ENCODE data around the gene LINC00632.

DNA sequence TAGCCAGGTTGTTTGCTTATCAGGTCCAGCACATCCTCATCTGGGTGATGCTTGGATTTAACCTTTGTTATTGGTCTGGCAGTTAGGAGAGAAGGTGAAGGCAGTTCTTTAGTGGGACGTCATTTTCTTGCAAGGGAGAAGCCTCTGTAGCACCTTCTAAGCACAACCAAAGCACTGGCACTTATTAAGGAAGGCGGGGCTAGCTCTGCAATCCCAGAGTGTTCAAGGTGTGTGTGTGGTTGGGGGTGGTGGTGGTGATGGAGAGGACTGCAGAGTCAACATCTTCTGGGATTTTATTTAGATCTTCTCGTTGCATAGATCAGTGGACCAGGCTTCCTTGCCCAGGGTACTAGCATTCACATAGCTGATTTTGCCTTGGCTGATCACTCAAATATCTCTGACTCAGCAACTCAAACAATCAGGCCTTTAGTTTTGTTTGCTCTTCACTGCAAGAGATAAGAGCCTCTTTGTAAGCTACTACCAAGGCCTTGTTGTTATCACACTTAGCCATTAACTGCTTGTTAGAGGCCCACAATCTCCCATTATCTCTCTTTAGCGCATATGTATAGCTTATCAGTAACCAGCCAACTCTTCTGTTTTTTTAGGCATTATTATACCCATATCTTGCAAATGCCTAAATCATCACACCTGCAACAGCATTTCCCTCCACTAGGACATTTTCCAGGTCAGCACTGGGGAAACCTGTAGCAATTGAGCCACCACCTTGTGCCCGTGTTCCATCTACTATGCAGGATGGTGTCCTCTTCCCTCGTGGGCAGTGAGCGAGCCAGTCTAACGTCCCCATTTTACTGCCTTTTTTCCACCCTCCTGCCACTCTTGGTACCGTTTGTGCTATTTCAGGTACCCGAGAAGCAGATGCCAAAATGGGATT, 36.5 kb upstream of the LINC00632 start:
- TF ChIP-seq, protein P1, sequence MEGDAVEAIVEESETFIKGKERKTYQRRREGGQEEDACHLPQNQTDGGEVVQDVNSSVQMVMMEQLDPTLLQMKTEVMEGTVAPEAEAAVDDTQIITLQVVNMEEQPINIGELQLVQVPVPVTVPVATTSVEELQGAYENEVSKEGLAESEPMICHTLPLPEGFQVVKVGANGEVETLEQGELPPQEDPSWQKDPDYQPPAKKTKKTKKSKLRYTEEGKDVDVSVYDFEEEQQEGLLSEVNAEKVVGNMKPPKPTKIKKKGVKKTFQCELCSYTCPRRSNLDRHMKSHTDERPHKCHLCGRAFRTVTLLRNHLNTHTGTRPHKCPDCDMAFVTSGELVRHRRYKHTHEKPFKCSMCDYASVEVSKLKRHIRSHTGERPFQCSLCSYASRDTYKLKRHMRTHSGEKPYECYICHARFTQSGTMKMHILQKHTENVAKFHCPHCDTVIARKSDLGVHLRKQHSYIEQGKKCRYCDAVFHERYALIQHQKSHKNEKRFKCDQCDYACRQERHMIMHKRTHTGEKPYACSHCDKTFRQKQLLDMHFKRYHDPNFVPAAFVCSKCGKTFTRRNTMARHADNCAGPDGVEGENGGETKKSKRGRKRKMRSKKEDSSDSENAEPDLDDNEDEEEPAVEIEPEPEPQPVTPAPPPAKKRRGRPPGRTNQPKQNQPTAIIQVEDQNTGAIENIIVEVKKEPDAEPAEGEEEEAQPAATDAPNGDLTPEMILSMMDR (optimal IDR thresholded peaks at IDR 0.05 in 1 of 3, IDR thresholded peaks at IDR 0.05 in 1 of 3, conservative IDR thresholded peaks at IDR 0.05 in 1 of 3; ENCODE audit: extremely low read depth in 1 of 3, insufficient read depth in 2 of 3, low read length in 3 of 3) = no peak
- no peak for TF ChIP-seq EZH2 (IDR thresholded peaks at IDR 0.05; ENCODE audit: low read length)

All from keratinocyte (primary cell).